ENCODE measurements around the gene SMPD4. TPM values are rescaled to one million over a fixed set of nuclear protein-coding genes. Genes with fewer than 3 reads are reported as not detected.
"Not testable (repeated sequence)": the region's sequence is repeated elsewhere in the genome, so short reads cannot be mapped to it uniquely, and the experiment has no call there.

Gene SMPD4
- total RNA-seq, 4 donors from 2014 or later, result 29.7 to 44.4 (median 38.6) TPM

GRCh38 chr2:130187268-130187667 lies 5.9 kb upstream of the SMPD4 start:
- WGBS, 2 donors, result 67 to 78% methylated on average over 8 of the region's 8 CpGs
- TF ChIP-seq CTCF (IDR thresholded peaks at IDR 0.05) (no peak), POLR2A (IDR thresholded peaks at IDR 0.05) (no peak)
- H3K4me3 ChIP-seq (ENCODE audit: low read depth, poor library complexity, severe bottlenecking), result no peak overlapping the region
- no peak for DNase-seq (ENCODE audit: low spot score in 2 of 2)
- intact Hi-C loops (cut with DNase I; ENCODE audit: low total_unique reads), result loop anchor here (10.0 kb wide), 1 partner anchor 158 kb away; the partner anchor contains the start of gene IMP4

GRCh38 chr2:130186391-130186790 lies 5.0 kb upstream of the SMPD4 start:
- TF ChIP-seq CTCF (IDR thresholded peaks at IDR 0.05) (no peak), POLR2A (IDR thresholded peaks at IDR 0.05) (no peak)
- DNase-seq (ENCODE audit: low spot score in 2 of 2), result no peak
- WGBS, 2 donors, result 85 to 90% methylated on average over 5 of the region's 5 CpGs
- no peak overlapping the region for H3K4me3 ChIP-seq (ENCODE audit: low read depth, poor library complexity, severe bottlenecking)
- intact Hi-C loops (cut with DNase I; ENCODE audit: low total_unique reads), result loop anchor here (10.0 kb wide), 1 partner anchor 158 kb away; the partner anchor contains the start of gene IMP4

- 73 to 80% methylated on average over 4 of the region's 4 CpGs for WGBS, 2 donors
- DNase-seq (ENCODE audit: low spot score in 2 of 2), result no peak
- TF ChIP-seq CTCF (IDR thresholded peaks at IDR 0.05) (no peak), POLR2A (IDR thresholded peaks at IDR 0.05) (no peak)
- H3K4me3 ChIP-seq (ENCODE audit: low read depth, poor library complexity, severe bottlenecking), result no peak overlapping the region
- intact Hi-C loops (cut with DNase I; ENCODE audit: low total_unique reads), result loop anchor here (10.0 kb wide), 1 partner anchor 159 kb away; the partner anchor contains the start of gene IMP4
Measured at GRCh38 chr2:130185896-130186295, 4.5 kb upstream of the SMPD4 start.

- intact Hi-C loops (cut with DNase I; ENCODE audit: low total_unique reads), result loop anchor here (10.0 kb wide), 1 partner anchor 159 kb away; the partner anchor contains the start of gene IMP4
- WGBS, 2 donors, result 78 to 83% methylated on average over 10 of the region's 10 CpGs
- TF ChIP-seq CTCF (IDR thresholded peaks at IDR 0.05) (no peak), POLR2A (IDR thresholded peaks at IDR 0.05) (no peak)
- no peak for DNase-seq (ENCODE audit: low spot score in 2 of 2)
- H3K4me3 ChIP-seq (ENCODE audit: low read depth, poor library complexity, severe bottlenecking), result no peak overlapping the region
Measured at GRCh38 chr2:130185436-130185835, 4.0 kb upstream of the SMPD4 start.

- no peak for DNase-seq (ENCODE audit: low spot score in 2 of 2)
- WGBS, 2 donors, result 83% methylated on average over 25 to 26 of the region's 26 CpGs
- no peak overlapping the region for H3K4me3 ChIP-seq (ENCODE audit: low read depth, poor library complexity, severe bottlenecking)
- intact Hi-C loops (cut with DNase I; ENCODE audit: low total_unique reads), result loop anchor here (10.0 kb wide), 1 partner anchor 161 kb away; the partner anchor contains the start of gene IMP4
- TF ChIP-seq CTCF (IDR thresholded peaks at IDR 0.05) (no peak), POLR2A (IDR thresholded peaks at IDR 0.05) (no peak)
Measured at GRCh38 chr2:130183512-130184373, 2.3 kb upstream of the SMPD4 start.

GRCh38 chr2:130182826-130183511 lies 1.6 kb upstream of the SMPD4 start:
- 30 to 35% methylated on average over 15 to 16 of the region's 23 CpGs for WGBS, 2 donors
- DNase-seq (ENCODE audit: low spot score in 2 of 2), result not testable (repeated sequence)
- peak overlapping the region; percentile 23 for H3K4me3 ChIP-seq (ENCODE audit: low read depth, poor library complexity, severe bottlenecking)
- intact Hi-C loops (cut with DNase I; ENCODE audit: low total_unique reads), result loop anchor here (10.0 kb wide), 1 partner anchor 162 kb away; the partner anchor contains the start of gene IMP4

- H3K4me3 ChIP-seq (ENCODE audit: low read depth, poor library complexity, severe bottlenecking), result peak within 1 kb of the TSS; percentile 84
- 0 to 1% methylated on average over 14 to 29 of the region's 86 CpGs for WGBS, 2 donors
- intact Hi-C loops (cut with DNase I; ENCODE audit: low total_unique reads), result loop anchor here (10.0 kb wide), 1 partner anchor 163 kb away; the partner anchor contains the start of gene IMP4
- DNase-seq (ENCODE audit: low spot score in 2 of 2), result peak; percentile 70 to 96
Measured at GRCh38 chr2:130181880-130182682, 679 bp upstream of the SMPD4 start, which contains the start of gene MZT2B. Gene MZT2B, plus strand, starts transcription at chr2:130182262. Its CDS starts 21 bp downstream, at chr2:130182283.

All from lower leg skin (tissue), 4 donors.